ENCODE measurements around the gene HS6ST1.
"Not testable (repeated sequence)": the region's sequence is repeated elsewhere in the genome, so short reads cannot be mapped to it uniquely, and the experiment has no call there.

GRCh38 chr2:128317899-128318225, 806 bp downstream of the HS6ST1 start:
- not testable (repeated sequence) for TF ChIP-seq CTCF (conservative IDR thresholded peaks at IDR 0.05; ENCODE audit: low read depth, low read length); RFX5 (IDR thresholded peaks at IDR 0.05; ENCODE audit: low read depth, low read length); RCOR1 (IDR thresholded peaks at IDR 0.05; ENCODE audit: insufficient replicate concordance, low read length); POLR2A (IDR thresholded peaks at IDR 0.05; ENCODE audit: low read depth, low read length); MXI1 (IDR thresholded peaks at IDR 0.05; ENCODE audit: borderline replicate concordance, low read depth, low read length); SMC3 (IDR thresholded peaks at IDR 0.05; ENCODE audit: low read depth, low read length); RAD21 (IDR thresholded peaks at IDR 0.05; ENCODE audit: low read length); FOS (IDR thresholded peaks at IDR 0.05; ENCODE audit: low read depth, low read length); MAZ (IDR thresholded peaks at IDR 0.05; ENCODE audit: borderline replicate concordance, low read depth, low read length); CHD1 (IDR thresholded peaks at IDR 0.05; ENCODE audit: low read depth, low read length); MAFK (IDR thresholded peaks at IDR 0.05; ENCODE audit: low read depth, low read length); BHLHE40 (IDR thresholded peaks at IDR 0.05; ENCODE audit: low read depth, low read length); CEBPB (IDR thresholded peaks at IDR 0.05; ENCODE audit: low read depth, low read length); ELK1 (IDR thresholded peaks at IDR 0.05; ENCODE audit: borderline replicate concordance, low read depth, low read length)

Data from IMR-90 (cell line).